ENCODE results near the gene PLTP. TPM values are rescaled to one million over a fixed set of nuclear protein-coding genes. Genes with fewer than 3 reads are reported as not detected.

The PLTP gene
- total and polyA plus RNA-seq, 3 experiments from 2014 or later = 0.45 to 3.2 (median 2.5) TPM

DNA sequence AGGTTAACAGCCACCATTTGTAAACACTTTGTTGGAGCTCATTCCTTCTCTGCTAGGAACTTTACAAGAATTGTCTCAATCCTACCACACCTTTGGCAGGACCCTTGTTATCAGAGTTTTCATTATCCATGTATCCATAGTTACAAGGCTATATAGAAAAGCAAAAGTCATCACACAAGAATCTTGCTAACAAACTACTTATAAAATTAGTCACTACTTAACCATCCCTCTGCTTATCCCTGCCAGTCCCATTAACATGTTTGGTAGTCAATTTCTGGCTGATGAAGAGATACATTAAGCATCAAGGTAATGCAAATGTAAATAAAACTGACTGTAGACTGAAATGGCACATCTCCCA, 44.2 kb downstream of the PLTP start:
- H3K27me3 ChIP-seq (ENCODE audit: insufficient read depth, low read length, poor library complexity, severe bottlenecking) = no peaks in the 10 kb centered on the region
- Mint-ChIP-seq H3K4me3 (no peak overlapping the region), H3K27ac (no peak overlapping the region), H3K36me3 (peaks cover 0 to 8% (median 7%) of the 10 kb centered on the region in 3 donors), H3K9me3 (no peaks in the 10 kb centered on the region), H3K27me3 (no peaks in the 10 kb centered on the region), H3K4me1 (no peaks in the 10 kb centered on the region)
- no peaks in the 10 kb centered on the region for H3K4me1 ChIP-seq (ENCODE audit: insufficient read depth, low read length)
- ChIA-PET POLR2A (interaction anchor here (0.8 kb wide), 1 partner anchor 12 kb away, joined by 3 read pairs; no protein-coding TSS in a partner anchor), CTCF (interaction anchor here (1.0 to 1.1 kb wide), 2 partner anchors 25 to 43 kb away, joined by 3 to 4 read pairs; no protein-coding TSS in a partner anchor)
- DNase-seq = no peak
- no peaks in the 10 kb centered on the region for H3K36me3 ChIP-seq (ENCODE audit: insufficient read depth, low read length)
- no peak overlapping the region for H3K4me3 ChIP-seq (ENCODE audit: low read length)
- no peaks in the 10 kb centered on the region for H3K9me3 ChIP-seq (ENCODE audit: low read length)
- H3K27ac ChIP-seq (ENCODE audit: low read depth, low read length) = no peak overlapping the region

DNA sequence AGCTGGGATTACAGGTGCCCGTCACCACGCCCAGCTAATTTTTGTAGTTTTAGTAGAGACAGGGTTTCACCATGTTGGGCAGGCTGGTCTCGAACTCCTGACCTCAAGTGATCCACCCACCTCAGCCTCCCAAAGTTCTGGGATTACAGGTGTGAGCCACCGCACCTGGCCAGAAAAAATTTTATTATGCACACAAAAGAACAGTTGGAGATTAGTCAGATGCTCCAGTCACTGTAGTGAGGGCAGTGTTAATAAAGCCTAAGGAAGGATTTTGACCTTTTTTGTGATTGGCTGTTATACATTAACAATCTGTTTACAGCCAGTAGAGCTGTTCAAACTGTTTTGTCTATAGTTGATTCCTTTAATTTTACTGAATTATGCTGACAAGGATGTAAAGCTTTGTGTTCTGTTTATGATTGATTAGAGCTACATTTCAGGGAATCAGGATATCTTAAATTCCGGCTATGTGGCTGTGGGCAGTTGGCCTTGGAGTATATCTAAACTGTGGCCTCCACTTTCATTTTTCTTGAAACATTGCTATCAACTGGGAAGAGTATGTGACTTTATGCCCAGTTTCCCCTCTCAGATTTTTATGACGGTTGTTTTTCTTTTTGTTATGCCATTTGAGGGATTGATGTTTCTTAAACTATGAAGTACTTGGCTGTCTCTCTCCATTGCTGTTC, 44.7 kb downstream of the PLTP start:
- no peak overlapping the region for H3K4me3 Mint-ChIP-seq
- no peaks in the 10 kb centered on the region for H3K9me3 ChIP-seq (ENCODE audit: low read length)
- ChIA-PET CTCF (interaction anchor here (1.0 to 1.1 kb wide), 2 partner anchors 25 to 43 kb away, joined by 3 to 4 read pairs; no protein-coding TSS in a partner anchor), POLR2A (interaction anchor here (0.7 to 0.8 kb wide), 2 partner anchors 11 to 48 kb away, joined by 3 to 6 read pairs; no protein-coding TSS in a partner anchor)
- no peak for DNase-seq
- H3K27ac Mint-ChIP-seq = no peak overlapping the region
- no peak overlapping the region for H3K27ac ChIP-seq (ENCODE audit: low read depth, low read length)
- H3K27me3 Mint-ChIP-seq = no peaks in the 10 kb centered on the region
- H3K4me1 ChIP-seq (ENCODE audit: insufficient read depth, low read length) = no peaks in the 10 kb centered on the region
- H3K36me3 Mint-ChIP-seq = peaks cover 0 to 6% (median 5%) of the 10 kb centered on the region in 3 donors
- no peaks in the 10 kb centered on the region for H3K27me3 ChIP-seq (ENCODE audit: insufficient read depth, low read length, poor library complexity, severe bottlenecking)
- no peaks in the 10 kb centered on the region for H3K9me3 Mint-ChIP-seq
- H3K4me1 Mint-ChIP-seq = no peaks in the 10 kb centered on the region
- H3K4me3 ChIP-seq (ENCODE audit: low read length) = no peak overlapping the region
- H3K36me3 ChIP-seq (ENCODE audit: insufficient read depth, low read length) = no peaks in the 10 kb centered on the region

DNA sequence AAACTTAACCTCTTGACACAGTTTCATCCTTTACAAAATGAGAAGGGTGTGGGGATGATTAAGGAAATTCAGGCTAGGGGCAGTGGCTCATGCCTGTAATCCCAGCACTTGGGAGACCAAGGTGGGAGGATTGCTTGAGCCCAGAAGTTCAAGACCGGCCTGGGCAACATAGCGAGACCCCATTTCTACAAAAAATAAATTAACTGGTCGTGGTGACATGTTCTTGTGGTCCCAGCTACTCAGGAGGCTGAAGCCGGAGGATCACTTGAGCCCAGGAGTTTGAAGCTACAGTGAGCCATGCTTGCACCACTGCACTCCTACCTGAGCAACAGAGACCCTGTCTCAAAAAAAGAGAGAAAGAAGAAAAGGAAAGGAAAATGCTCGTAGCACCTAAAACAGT, 45.5 kb downstream of the PLTP start:
- POLR2A ChIA-PET = interaction anchor here (0.7 kb wide), 1 partner anchor 49 kb away, joined by 6 read pairs; no protein-coding TSS in a partner anchor
- Histone ChIP-seq H3K4me3 (ENCODE audit: low read length) (no peak overlapping the region), H3K9me3 (ENCODE audit: low read length) (no peaks in the 10 kb centered on the region), H3K4me1 (ENCODE audit: insufficient read depth, low read length) (no peaks in the 10 kb centered on the region), H3K27me3 (ENCODE audit: insufficient read depth, low read length, poor library complexity, severe bottlenecking) (no peaks in the 10 kb centered on the region), H3K27ac (ENCODE audit: low read depth, low read length) (no peak overlapping the region), H3K36me3 (ENCODE audit: insufficient read depth, low read length) (no peaks in the 10 kb centered on the region)
- CTCF ChIA-PET = no interaction called here
- Mint-ChIP-seq H3K4me3 (no peak overlapping the region), H3K27ac (no peak overlapping the region), H3K4me1 (no peaks in the 10 kb centered on the region), H3K27me3 (no peaks in the 10 kb centered on the region), H3K36me3 (peaks cover 0 to 6% (median 2%) of the 10 kb centered on the region in 3 donors), H3K9me3 (no peaks in the 10 kb centered on the region)
- DNase-seq = no peak

DNA sequence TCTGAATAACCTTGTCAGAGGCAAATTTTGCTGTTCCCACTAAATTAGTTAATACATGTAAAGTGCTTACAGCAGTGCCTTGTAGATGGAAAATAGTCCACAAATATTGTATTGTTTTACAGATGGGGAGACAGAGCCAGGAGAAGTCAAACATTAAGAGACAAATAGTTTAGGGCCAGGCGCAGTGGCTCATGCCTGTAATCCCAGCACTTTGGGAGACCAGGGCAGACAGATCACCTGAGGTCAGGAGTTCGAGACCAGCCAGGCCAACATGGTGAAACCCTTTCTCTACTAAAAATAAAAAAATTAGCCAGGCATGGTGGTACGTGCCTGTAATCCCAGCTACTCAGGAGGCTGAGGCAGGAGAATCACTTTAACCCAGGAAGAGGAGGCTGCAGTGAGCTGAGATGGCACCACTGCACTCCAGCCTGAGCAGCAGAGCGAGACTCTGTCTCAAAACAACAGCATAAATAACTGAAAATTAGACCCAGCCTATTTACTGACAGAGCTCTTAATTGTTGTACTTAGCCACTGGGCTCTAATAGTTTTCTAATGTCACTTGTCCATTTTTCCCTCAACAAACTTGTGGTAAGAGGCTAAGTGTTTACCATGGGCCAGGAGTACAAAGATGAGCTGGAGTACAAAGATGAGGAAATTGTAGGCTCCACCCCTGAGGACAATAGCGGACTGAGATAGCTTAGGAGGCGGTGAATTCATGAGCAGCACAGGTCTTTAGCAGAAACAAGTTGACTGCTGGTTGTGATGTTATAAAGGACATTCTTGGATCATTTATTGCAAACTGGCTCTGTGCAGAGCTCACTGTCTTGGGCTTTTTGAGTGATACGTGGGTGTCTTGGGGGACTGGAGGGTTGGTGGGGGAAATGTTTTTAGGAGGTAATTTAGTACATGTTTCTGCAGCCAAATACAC, 48.1 kb downstream of the PLTP start:
- H3K36me3 Mint-ChIP-seq = peaks cover 0 to 10% (median 0%) of the 10 kb centered on the region in 3 donors

DNA sequence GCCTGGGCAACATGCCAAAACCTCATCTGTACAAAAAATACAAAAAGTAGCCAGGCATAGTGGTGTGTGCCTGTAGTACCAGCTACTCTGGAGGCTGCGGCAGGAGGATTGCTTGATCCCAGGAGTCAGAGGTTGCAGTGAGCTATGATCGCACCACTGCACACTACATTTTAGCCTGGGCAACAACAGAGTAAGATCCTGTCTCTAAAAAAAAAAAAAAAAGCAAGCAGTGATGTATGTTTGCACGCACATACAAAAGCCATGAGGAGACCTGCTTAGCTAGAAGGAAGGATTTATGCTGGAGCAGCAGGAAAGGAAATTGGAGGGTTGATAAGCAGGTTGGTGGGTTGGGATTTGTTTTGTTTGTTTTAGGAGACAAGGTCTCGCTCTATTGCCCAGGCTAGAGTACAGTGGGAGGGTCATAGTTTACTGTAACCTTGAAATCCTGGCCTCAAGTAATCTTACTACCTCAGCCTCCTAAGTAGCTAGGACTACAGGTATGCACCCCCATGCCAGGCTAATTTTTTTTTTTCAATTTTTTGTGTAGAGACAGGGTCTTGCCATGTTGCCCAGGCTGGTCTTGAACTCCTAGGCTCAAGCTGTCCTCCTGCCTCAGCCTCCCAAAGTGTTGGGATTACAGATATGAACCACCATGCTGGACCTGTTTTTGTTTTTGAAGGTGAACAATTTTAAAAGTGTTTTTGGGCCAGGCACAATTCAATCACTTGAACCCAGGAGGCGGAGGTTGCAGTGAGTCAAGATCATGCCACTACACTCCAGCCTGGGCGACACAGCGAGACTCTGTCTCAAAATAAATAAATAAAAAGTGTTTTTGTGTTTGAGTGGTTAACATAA, 50.5 kb downstream of the PLTP start:
- H3K4me3 Mint-ChIP-seq = no peak overlapping the region
- peaks cover 20 to 47% (median 38%) of the 10 kb centered on the region in 3 donors for H3K4me1 Mint-ChIP-seq
- H3K27me3 Mint-ChIP-seq = peaks cover 0 to 2% of the 10 kb centered on the region in 2 donors
- Histone ChIP-seq H3K4me3 (ENCODE audit: low read length) (no peak overlapping the region), H3K4me1 (ENCODE audit: insufficient read depth, low read length) (peaks cover 15% of the 10 kb centered on the region), H3K9me3 (ENCODE audit: low read length) (no peaks in the 10 kb centered on the region), H3K27me3 (ENCODE audit: insufficient read depth, low read length, poor library complexity, severe bottlenecking) (no peaks in the 10 kb centered on the region), H3K36me3 (ENCODE audit: insufficient read depth, low read length) (no peaks in the 10 kb centered on the region), H3K27ac (ENCODE audit: low read depth, low read length) (no peak overlapping the region)
- H3K27ac Mint-ChIP-seq = peak overlapping the region in 2 of 8 donors; percentile 40 to 46
- no peaks in the 10 kb centered on the region for H3K9me3 Mint-ChIP-seq
- peaks cover 0 to 13% (median 10%) of the 10 kb centered on the region in 3 donors for H3K36me3 Mint-ChIP-seq
- ChIA-PET CTCF (interaction anchor here (1.1 kb wide), 1 partner anchor 62 kb away, joined by 3 read pairs; no protein-coding TSS in a partner anchor), POLR2A (no interaction called here)
- DNase-seq = no peak

More for the DNA sequence above, 48.1 kb downstream of the PLTP start:
- Histone ChIP-seq H3K9me3 (ENCODE audit: low read length) (no peaks in the 10 kb centered on the region), H3K36me3 (ENCODE audit: insufficient read depth, low read length) (no peaks in the 10 kb centered on the region), H3K4me3 (ENCODE audit: low read length) (no peak overlapping the region), H3K27me3 (ENCODE audit: insufficient read depth, low read length, poor library complexity, severe bottlenecking) (no peaks in the 10 kb centered on the region), H3K27ac (ENCODE audit: low read depth, low read length) (no peak overlapping the region), H3K4me1 (ENCODE audit: insufficient read depth, low read length) (peaks cover 2% of the 10 kb centered on the region)
- ChIA-PET POLR2A (no interaction called here), CTCF (interaction anchor here (1.5 kb wide), 1 partner anchor 7 kb away, joined by 4 read pairs; no protein-coding TSS in a partner anchor)
- peaks cover 0 to 2% of the 10 kb centered on the region in 2 donors for H3K27me3 Mint-ChIP-seq
- peaks cover 4 to 23% (median 15%) of the 10 kb centered on the region in 3 donors for H3K4me1 Mint-ChIP-seq
- no peaks in the 10 kb centered on the region for H3K9me3 Mint-ChIP-seq
- DNase-seq = no peak
- no peak overlapping the region for H3K4me3 Mint-ChIP-seq
- peak overlapping the region in 1 of 8 donors; percentile 23 for H3K27ac Mint-ChIP-seq

DNA sequence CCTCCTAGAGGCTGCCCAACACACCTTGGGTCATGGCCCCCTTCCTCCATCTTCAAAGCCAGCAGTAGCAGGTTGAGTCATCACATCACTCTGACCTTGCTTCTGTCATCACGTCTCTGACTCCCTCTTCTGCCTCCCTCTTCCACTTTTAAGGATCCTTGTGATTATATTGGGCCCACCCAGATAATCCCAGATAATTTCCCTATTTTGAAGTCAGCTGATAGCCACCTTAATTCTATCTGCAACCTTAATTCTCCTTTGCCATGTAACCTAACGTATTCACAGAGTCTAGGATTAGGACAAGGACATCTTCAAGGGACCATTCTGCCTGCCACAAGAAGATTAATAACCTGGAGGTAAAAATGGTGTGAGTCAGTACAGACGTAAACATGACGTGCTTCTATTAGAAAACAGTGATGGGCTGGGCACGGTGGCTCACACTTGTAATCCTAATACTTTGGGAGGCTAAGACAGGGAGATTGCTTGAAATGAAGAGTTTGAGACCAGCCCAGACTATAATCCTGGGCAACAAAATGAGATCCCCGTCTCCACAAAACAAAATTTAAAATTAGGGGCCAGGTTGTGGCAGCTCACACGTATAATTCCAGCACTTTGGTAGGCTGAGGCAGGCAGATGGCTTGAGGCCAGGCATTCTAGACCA, 51.3 kb downstream of the PLTP start:
- peak overlapping the region in 1 of 8 donors; percentile 83 for H3K27ac Mint-ChIP-seq
- no peaks in the 10 kb centered on the region for H3K9me3 Mint-ChIP-seq
- Histone ChIP-seq H3K9me3 (ENCODE audit: low read length) (no peaks in the 10 kb centered on the region), H3K27me3 (ENCODE audit: insufficient read depth, low read length, poor library complexity, severe bottlenecking) (no peaks in the 10 kb centered on the region), H3K27ac (ENCODE audit: low read depth, low read length) (no peak overlapping the region), H3K36me3 (ENCODE audit: insufficient read depth, low read length) (no peaks in the 10 kb centered on the region), H3K4me3 (ENCODE audit: low read length) (no peak overlapping the region), H3K4me1 (ENCODE audit: insufficient read depth, low read length) (peaks cover 23% of the 10 kb centered on the region)
- peaks cover 25 to 54% (median 46%) of the 10 kb centered on the region in 3 donors for H3K4me1 Mint-ChIP-seq
- peaks cover 0 to 2% of the 10 kb centered on the region in 2 donors for H3K27me3 Mint-ChIP-seq
- ChIA-PET CTCF (no interaction called here), POLR2A (no interaction called here)
- no peak for DNase-seq
- peaks cover 0 to 15% (median 10%) of the 10 kb centered on the region in 3 donors for H3K36me3 Mint-ChIP-seq
- H3K4me3 Mint-ChIP-seq = peak overlapping the region in 3 of 7 donors; percentile 4 to 69 (median 17)

DNA sequence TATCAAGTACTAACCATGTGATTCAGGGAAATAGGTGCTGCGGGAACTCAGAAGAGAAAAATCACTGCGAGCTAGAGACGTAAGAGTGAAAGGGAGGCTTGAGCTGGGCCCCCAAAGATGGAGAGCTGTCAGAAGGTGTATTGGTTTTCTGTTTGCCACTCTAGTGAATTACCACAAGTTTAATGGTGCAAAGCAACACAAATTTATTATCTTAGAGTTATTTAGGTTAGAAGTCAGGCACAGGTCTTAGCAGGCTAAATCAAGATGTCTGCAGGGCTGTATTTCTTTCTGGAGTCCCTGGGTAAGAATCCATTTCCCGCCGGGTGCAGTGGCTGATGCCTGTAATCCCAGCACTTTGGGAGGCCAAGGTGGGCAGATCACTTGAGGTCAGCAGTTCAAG, 52.0 kb downstream of the PLTP start:
- ChIA-PET CTCF (no interaction called here), POLR2A (no interaction called here)
- Mint-ChIP-seq H3K4me1 (peaks cover 29 to 62% (median 53%) of the 10 kb centered on the region in 3 donors), H3K27me3 (peaks cover 0 to 2% of the 10 kb centered on the region in 2 donors), H3K4me3 (no peak overlapping the region), H3K27ac (no peak overlapping the region), H3K9me3 (no peaks in the 10 kb centered on the region), H3K36me3 (peaks cover 0 to 18% (median 10%) of the 10 kb centered on the region in 3 donors)
- no peaks in the 10 kb centered on the region for H3K27me3 ChIP-seq (ENCODE audit: insufficient read depth, low read length, poor library complexity, severe bottlenecking)
- peaks cover 26% of the 10 kb centered on the region for H3K4me1 ChIP-seq (ENCODE audit: insufficient read depth, low read length)
- DNase-seq = no peak
- no peak overlapping the region for H3K4me3 ChIP-seq (ENCODE audit: low read length)
- H3K27ac ChIP-seq (ENCODE audit: low read depth, low read length) = no peak overlapping the region
- no peaks in the 10 kb centered on the region for H3K9me3 ChIP-seq (ENCODE audit: low read length)
- no peaks in the 10 kb centered on the region for H3K36me3 ChIP-seq (ENCODE audit: insufficient read depth, low read length)
